H9 (cell line): ENCODE results near the gene FAM107A. TPM values are rescaled to one million over a fixed set of nuclear protein-coding genes. Genes with fewer than 3 reads are reported as not detected.

Experiments used
- DNase-seq: peaks from one replicate; pipeline ENCODE4 v3.0.0-alpha.2; 2017
- H2AFZ ChIP-seq: one replicate; pipeline ENCODE4 v1.6.1; 2013; ENCODE audit warnings: mild to moderate bottlenecking, low read length, control low read depth, moderate library complexity
- H2AK5ac ChIP-seq: 2 replicates; pipeline ENCODE4 v1.6.1; 2013; ENCODE audit warnings: low read length, control low read depth, mixed read lengths; ENCODE audit not compliant: insufficient read length
- H2BK120ac ChIP-seq: one replicate; pipeline ENCODE4 v1.6.1; 2013; ENCODE audit warnings: low read depth, mild to moderate bottlenecking, low read length, control low read depth, inconsistent platforms; ENCODE audit not compliant: poor library complexity, severe bottlenecking
- H2BK12ac ChIP-seq: 2 replicates; pipeline ENCODE4 v1.6.1; 2013; ENCODE audit warnings: low read length, control low read depth, mixed read lengths, low read depth; ENCODE audit not compliant: insufficient read length
- H2BK15ac ChIP-seq: 2 replicates; pipeline ENCODE4 v1.6.1; 2013; ENCODE audit warnings: low read depth, low read length, control low read depth
- H2BK20ac ChIP-seq: one replicate; pipeline ENCODE4 v1.6.1; 2013; ENCODE audit warnings: low read depth, mild to moderate bottlenecking, low read length, control low read depth, inconsistent platforms; ENCODE audit not compliant: poor library complexity, severe bottlenecking
- H2BK5ac ChIP-seq: 2 replicates; pipeline ENCODE4 v1.6.1; 2013; ENCODE audit warnings: low read length, control low read depth, mixed read lengths; ENCODE audit not compliant: insufficient read length
- H3K14ac ChIP-seq: 2 replicates; pipeline ENCODE4 v1.6.1; 2013; ENCODE audit warnings: low read length, control low read depth; ENCODE audit not compliant: insufficient read depth
- H3K18ac ChIP-seq: 2 replicates; pipeline ENCODE4 v1.6.1; 2013; ENCODE audit warnings: low read depth, mild to moderate bottlenecking, mixed read lengths, low read length, control low read depth; ENCODE audit not compliant: insufficient read length
- H3K23ac ChIP-seq: 2 replicates; pipeline ENCODE4 v1.6.1; 2013; ENCODE audit warnings: low read length, control low read depth, mixed read lengths, low read depth; ENCODE audit not compliant: insufficient read length
- H3K23me2 ChIP-seq: 2 replicates; pipeline ENCODE4 v1.6.1; 2013; ENCODE audit warnings: low read depth, mild to moderate bottlenecking, mixed read lengths, low read length, control low read depth; ENCODE audit not compliant: insufficient read length, poor library complexity, severe bottlenecking
- H3K27ac ChIP-seq: 2 replicates; pipeline ENCODE4 v1.5.1; 2013; ENCODE audit warnings: low read length, control low read depth, mixed read lengths, low read depth; ENCODE audit not compliant: insufficient read length
- H3K27me3 ChIP-seq: 2 replicates; pipeline ENCODE4 v1.6.1; 2013; ENCODE audit warnings: low read length, control low read depth, inconsistent platforms; ENCODE audit not compliant: insufficient read depth
- H3K4ac ChIP-seq: 2 replicates; pipeline ENCODE4 v1.6.1; 2013; ENCODE audit warnings: low read depth, mild to moderate bottlenecking, control low read depth, inconsistent platforms, low read length, moderate library complexity
- H3K4me1 ChIP-seq: 2 replicates; pipeline ENCODE4 v1.6.1; 2013; ENCODE audit warnings: low read length, control low read depth, inconsistent platforms; ENCODE audit not compliant: insufficient read depth
- H3K4me2 ChIP-seq: 2 replicates; pipeline ENCODE4 v1.6.1; 2013; ENCODE audit warnings: low read length, control low read depth, mixed read lengths; ENCODE audit not compliant: insufficient read length, insufficient read depth
- H3K56ac ChIP-seq: 2 replicates; pipeline ENCODE4 v1.6.1; 2013; ENCODE audit warnings: low read depth, mild to moderate bottlenecking, mixed read lengths, low read length, control low read depth; ENCODE audit not compliant: insufficient read length
- H3K79me1 ChIP-seq: 2 replicates; pipeline ENCODE4 v1.6.1; 2013; ENCODE audit warnings: low read depth, mild to moderate bottlenecking, moderate library complexity, low read length, control low read depth, inconsistent platforms; ENCODE audit not compliant: insufficient read depth, poor library complexity, severe bottlenecking
- H3K79me2 ChIP-seq: 2 replicates; pipeline ENCODE4 v1.6.1; 2013; ENCODE audit warnings: low read length, control low read depth, inconsistent platforms; ENCODE audit not compliant: insufficient read depth
- H3K9ac ChIP-seq: 2 replicates; pipeline ENCODE4 v1.6.1; 2013; ENCODE audit warnings: low read length, control low read depth, mixed read lengths; ENCODE audit not compliant: insufficient read length; ENCODE audit errors: extremely low read depth
- H3K9me3 ChIP-seq: one replicate; pipeline ENCODE4 v1.6.1; 2013; ENCODE audit warnings: low read depth, low read length, inconsistent platforms; ENCODE audit not compliant: control insufficient read depth
- H3T11ph ChIP-seq: one replicate; pipeline ENCODE4 v1.6.1; 2013; ENCODE audit warnings: mild to moderate bottlenecking, low read length, control low read depth, inconsistent platforms
- H4K20me1 ChIP-seq: one replicate; pipeline ENCODE4 v1.6.1; 2013; ENCODE audit not compliant: control insufficient read depth, insufficient read length, insufficient read depth
- H4K5ac ChIP-seq: 2 replicates; pipeline ENCODE4 v1.6.1; 2013; ENCODE audit warnings: low read depth, mild to moderate bottlenecking, mixed read lengths, low read length, control low read depth; ENCODE audit not compliant: insufficient read length
- H4K8ac ChIP-seq: replicated peaks from 2 replicates; pipeline ENCODE4 v1.6.1; 2013; ENCODE audit warnings: low read length, control low read depth, mixed read lengths, low read depth; ENCODE audit not compliant: insufficient read length
- H4K91ac ChIP-seq: 2 replicates; pipeline ENCODE4 v1.6.1; 2013; ENCODE audit warnings: low read depth, mild to moderate bottlenecking, moderate library complexity, mixed read lengths, low read length, control low read depth; ENCODE audit not compliant: insufficient read length
- H3K27ac Mint-ChIP-seq, 3 experiments: 2 replicates in 2 of 3; 3 replicates in 1 of 3; pipeline ENCODE4 v1.8.0; 2020 to 2021; ENCODE audit warnings: mixed read lengths in 3 of 3, mild to moderate bottlenecking in 1 of 3, moderate library complexity in 1 of 3
- H3K27me3 Mint-ChIP-seq: 2 replicates; pipeline ENCODE4 v1.8.0; 2021; ENCODE audit warnings: low read depth, mild to moderate bottlenecking, moderate library complexity, mixed read lengths
- H3K36me3 Mint-ChIP-seq, 3 experiments: 2 replicates in 2 of 3; 3 replicates in 1 of 3; pipeline ENCODE4 v1.8.0; 2020 to 2021; ENCODE audit warnings: low read depth in 3 of 3, mixed read lengths in 3 of 3; ENCODE audit not compliant: insufficient read depth in 1 of 3
- H3K4me1 Mint-ChIP-seq, 2 experiments: 2 replicates each; pipeline ENCODE4 v1.8.0; 2020; ENCODE audit warnings: mixed read lengths in 2 of 2
- H3K4me3 Mint-ChIP-seq, 2 experiments: 2 replicates in 1 of 2; 3 replicates in 1 of 2; pipeline ENCODE4 v1.8.0; 2020 to 2021; ENCODE audit warnings: mild to moderate bottlenecking in 2 of 2, mixed read lengths in 2 of 2, moderate library complexity in 1 of 2
- H3K9me3 Mint-ChIP-seq, 2 experiments: 2 replicates in 1 of 2; 3 replicates in 1 of 2; pipeline ENCODE4 v1.8.0; 2020; ENCODE audit warnings: mild to moderate bottlenecking in 2 of 2, mixed read lengths in 2 of 2, moderate library complexity in 1 of 2
- CTCF ChIP-seq: fragments of 200-600 bp; sonication (generic); conservative IDR thresholded peaks from 3 replicates; pipeline ENCODE4 v1.8.0; 2021; ENCODE audit warnings: antibody characterized with exemption, mild to moderate bottlenecking
- WGBS: extraction: QIAGEN DNeasy Blood & Tissue Kit; methylation state at CpG from one replicate; pipeline ENCODE4 v1.1.7; 2013; ENCODE audit warnings: missing lambda C conversion rate, low lambda C conversion rate, mixed read lengths; ENCODE audit not compliant: insufficient read length; ENCODE audit errors: extremely low coverage; 5-methylcytosine and 5-hydroxymethylcytosine counted together
- total RNA-seq: library from RNA; stranded (reverse); gene quantifications from 2 replicates; pipeline ENCODE4 v1.2.1, GENCODE V29; 2021

The FAM107A gene
- total RNA-seq, 1 experiment from 2014 or later = 0.11 TPM

DNA sequence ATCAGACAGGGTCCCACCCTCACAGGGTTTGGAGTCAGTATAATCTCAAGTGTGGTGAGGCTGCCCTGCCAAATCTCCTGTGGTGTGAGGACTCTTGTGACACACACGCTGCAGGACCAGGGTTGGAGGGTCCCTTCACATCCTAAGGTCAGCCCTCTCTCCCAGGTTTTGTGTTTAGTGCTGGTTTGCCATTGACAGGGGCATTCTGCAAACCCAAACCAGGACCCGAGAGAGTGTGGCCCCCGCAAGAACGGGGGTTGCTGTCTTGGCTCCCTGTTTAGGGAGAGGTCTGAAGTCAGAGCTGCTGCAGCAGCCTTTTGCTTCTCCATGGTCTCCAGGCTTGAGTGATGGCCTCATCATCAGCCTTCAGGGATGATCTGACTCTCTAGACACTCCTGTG is 14.7 kb downstream of the FAM107A start:
- no peaks in the 10 kb centered on the region for H3K79me1 ChIP-seq
- H3K36me3 Mint-ChIP-seq = no peaks in the 10 kb centered on the region; a peak in 1 of 7 replicates
- peak overlapping the region in 1 of 2 experiments; percentile 36; a peak in 1 of 5 replicates for H3K4me3 Mint-ChIP-seq
- H3K27ac Mint-ChIP-seq = peak overlapping the region in 1 of 3 experiments; percentile 97; a peak in 3 of 7 replicates
- no peak overlapping the region for H3K4ac ChIP-seq
- H3K27me3 ChIP-seq = no peaks in the 10 kb centered on the region
- H4K8ac ChIP-seq = no peak overlapping the region
- no peak overlapping the region for H2AK5ac ChIP-seq
- no peak overlapping the region for H3K23ac ChIP-seq
- peak overlapping the region; percentile 6 for H4K91ac ChIP-seq
- no peaks in the 10 kb centered on the region for H3K79me2 ChIP-seq
- no peak for TF ChIP-seq CTCF
- H3K4me1 ChIP-seq = peaks cover 13% of the 10 kb centered on the region; the same call in 1 of the 2 replicates
- no peaks in the 10 kb centered on the region for H4K20me1 ChIP-seq
- no peak overlapping the region for H3K4me2 ChIP-seq
- H4K5ac ChIP-seq = no peak overlapping the region
- no peak overlapping the region for H3T11ph ChIP-seq
- peak overlapping the region; percentile 15 for H2BK12ac ChIP-seq
- WGBS = no CpG with 5 or more reads among the region's 4 CpGs
- H2BK20ac ChIP-seq = no peak overlapping the region
- H3K23me2 ChIP-seq = no peaks in the 10 kb centered on the region
- peak overlapping the region; percentile 57; the same call in 1 of the 2 replicates for H3K14ac ChIP-seq
- H3K9ac ChIP-seq = no peak overlapping the region
- H2BK5ac ChIP-seq = no peak overlapping the region
- H3K9me3 ChIP-seq = no peaks in the 10 kb centered on the region
- H3K18ac ChIP-seq = peak overlapping the region; percentile 58
- H3K4me1 Mint-ChIP-seq = peaks cover 39 to 46% of the 10 kb centered on the region in 2 experiments
- H2BK120ac ChIP-seq = no peak overlapping the region
- no peak overlapping the region for H3K56ac ChIP-seq
- no peak overlapping the region for H3K27ac ChIP-seq
- peaks cover 0 to 4% of the 10 kb centered on the region in 2 experiments; a peak in 3 of 5 replicates for H3K9me3 Mint-ChIP-seq
- H2BK15ac ChIP-seq = no peak overlapping the region; the same call in 1 of the 2 replicates
- DNase-seq = peak; percentile 29
- peaks cover 3% of the 10 kb centered on the region; the same call in 1 of the 2 replicates for H3K27me3 Mint-ChIP-seq
- H2AFZ ChIP-seq = no peak overlapping the region
